Left kidney (tissue), 2 donors: ENCODE data around the gene CCL4. TPM values are rescaled to one million over a fixed set of nuclear protein-coding genes. Genes with fewer than 3 reads are reported as not detected.
"Not testable (repeated sequence)": the region's sequence is repeated elsewhere in the genome, so short reads cannot be mapped to it uniquely, and the experiment has no call there.

Experiments used
- DNase-seq: peaks from one replicate; pipeline ENCODE4 v3.0.0-alpha.2; 2013
- polyA plus RNA-seq: library from polyadenylated mRNA; unstranded; fragments of 120-200 nt; gene quantifications from one replicate; pipeline ENCODE4 v1.2.1, GENCODE V29; 2013; ENCODE audit not compliant: insufficient read length

CCL4 gene
- polyA plus RNA-seq, 1 donor: 1.7 TPM

GRCh38 chr17:36117505-36118382, 14.1 kb downstream of the CCL4 start:
- no peak for DNase-seq

GRCh38 chr17:36118477-36119353, 15.1 kb downstream of the CCL4 start:
- DNase-seq: no peak

- no peak for DNase-seq
These were observed 16.6 kb downstream of the CCL4 start for GRCh38 chr17:36120221-36120620.

GRCh38 chr17:36121099-36121498, 17.5 kb downstream of the CCL4 start:
- DNase-seq: not testable (repeated sequence)

- DNase-seq: no peak
These were observed 19.8 kb downstream of the CCL4 start for GRCh38 chr17:36123431-36123830.

- no peak for DNase-seq
These were observed 21.5 kb downstream of the CCL4 start for GRCh38 chr17:36124879-36125824.

- DNase-seq: no peak
These were observed 23.7 kb downstream of the CCL4 start for GRCh38 chr17:36127199-36127893.

GRCh38 chr17:36127911-36128310, 24.3 kb downstream of the CCL4 start:
- DNase-seq: no peak

GRCh38 chr17:36128411-36128978, 24.9 kb downstream of the CCL4 start:
- DNase-seq: no peak

GRCh38 chr17:36129616-36130015, 26.0 kb downstream of the CCL4 start:
- no peak for DNase-seq

GRCh38 chr17:36130346-36130745, 26.7 kb downstream of the CCL4 start:
- DNase-seq: no peak

- DNase-seq: no peak
These were observed 27.8 kb downstream of the CCL4 start for GRCh38 chr17:36131421-36131820.

- DNase-seq: no peak
These were observed 28.3 kb downstream of the CCL4 start for GRCh38 chr17:36131931-36132330.

- peak; percentile 11 for DNase-seq
These were observed 28.8 kb downstream of the CCL4 start for GRCh38 chr17:36132421-36132831.

GRCh38 chr17:36133602-36134236, 30.1 kb downstream of the CCL4 start:
- DNase-seq: peak; percentile 75

GRCh38 chr17:36135465-36135864, 31.8 kb downstream of the CCL4 start:
- DNase-seq: no peak

GRCh38 chr17:36136036-36136435, 32.4 kb downstream of the CCL4 start:
- no peak for DNase-seq

- no peak for DNase-seq
These were observed 32.8 kb downstream of the CCL4 start for GRCh38 chr17:36136439-36136838.

GRCh38 chr17:36142235-36142634, 38.6 kb downstream of the CCL4 start:
- DNase-seq: no peak

- no peak for DNase-seq
These were observed 39.2 kb downstream of the CCL4 start for GRCh38 chr17:36142806-36143205.
